ENCODE measurements around the gene GLDC.

GRCh38 chr9:6553866-6554265 is 91.7 kb downstream of the GLDC start:
- no peak for TF ChIP-seq CTCF (IDR thresholded peaks at IDR 0.05; ENCODE audit: insufficient read depth, low read length)
- no peak for TF ChIP-seq REST (IDR thresholded peaks at IDR 0.05; ENCODE audit: insufficient replicate concordance, low read depth)
- no peak for TF ChIP-seq POLR2AphosphoS5 (IDR thresholded peaks at IDR 0.05; ENCODE audit: low read depth)
